Hepatocyte (in vitro differentiated cells): ENCODE results near the gene ITPKB.

ENCODE experiments used
- CTCF ChIP-seq: fragments of 200-600 bp; sonication (generic); IDR thresholded peaks from 2 replicates; pipeline ENCODE4 v1.5.1; 2016; ENCODE audit warnings: antibody characterized with exemption, mild to moderate bottlenecking; ENCODE audit not compliant: poor library complexity
- EZH2phosphoT487 ChIP-seq: fragments of 200-600 bp; sonication (generic); IDR thresholded peaks from one replicate; pipeline ENCODE4 v1.6.1; 2018; ENCODE audit warnings: antibody characterized with exemption, mild to moderate bottlenecking, low read depth, moderate library complexity; ENCODE audit not compliant: unreplicated experiment, severe bottlenecking

GRCh38 chr1:226671277-226671676, 67.8 kb downstream of the ITPKB start:
- TF ChIP-seq EZH2phosphoT487: no peak
- TF ChIP-seq CTCF: no peak
